H9 (cell line): ENCODE data around the gene SLC5A2. TPM values are rescaled to one million over a fixed set of nuclear protein-coding genes. Genes with fewer than 3 reads are reported as not detected.

ENCODE experiments used
- DNase-seq: peaks from one replicate; pipeline ENCODE4 v3.0.0-alpha.2; 2017
- H2AFZ ChIP-seq: one replicate; pipeline ENCODE4 v1.6.1; 2013; ENCODE audit warnings: mild to moderate bottlenecking, low read length, control low read depth, moderate library complexity
- H2AK5ac ChIP-seq: 2 replicates; pipeline ENCODE4 v1.6.1; 2013; ENCODE audit warnings: low read length, control low read depth, mixed read lengths; ENCODE audit not compliant: insufficient read length
- H2BK120ac ChIP-seq: one replicate; pipeline ENCODE4 v1.6.1; 2013; ENCODE audit warnings: low read depth, mild to moderate bottlenecking, low read length, control low read depth, inconsistent platforms; ENCODE audit not compliant: poor library complexity, severe bottlenecking
- H2BK12ac ChIP-seq: 2 replicates; pipeline ENCODE4 v1.6.1; 2013; ENCODE audit warnings: low read length, control low read depth, mixed read lengths, low read depth; ENCODE audit not compliant: insufficient read length
- H2BK15ac ChIP-seq: 2 replicates; pipeline ENCODE4 v1.6.1; 2013; ENCODE audit warnings: low read depth, low read length, control low read depth
- H2BK20ac ChIP-seq: one replicate; pipeline ENCODE4 v1.6.1; 2013; ENCODE audit warnings: low read depth, mild to moderate bottlenecking, low read length, control low read depth, inconsistent platforms; ENCODE audit not compliant: poor library complexity, severe bottlenecking
- H2BK5ac ChIP-seq: 2 replicates; pipeline ENCODE4 v1.6.1; 2013; ENCODE audit warnings: low read length, control low read depth, mixed read lengths; ENCODE audit not compliant: insufficient read length
- H3K14ac ChIP-seq: 2 replicates; pipeline ENCODE4 v1.6.1; 2013; ENCODE audit warnings: low read length, control low read depth; ENCODE audit not compliant: insufficient read depth
- H3K18ac ChIP-seq: 2 replicates; pipeline ENCODE4 v1.6.1; 2013; ENCODE audit warnings: low read depth, mild to moderate bottlenecking, mixed read lengths, low read length, control low read depth; ENCODE audit not compliant: insufficient read length
- H3K23ac ChIP-seq: 2 replicates; pipeline ENCODE4 v1.6.1; 2013; ENCODE audit warnings: low read length, control low read depth, mixed read lengths, low read depth; ENCODE audit not compliant: insufficient read length
- H3K23me2 ChIP-seq: 2 replicates; pipeline ENCODE4 v1.6.1; 2013; ENCODE audit warnings: low read depth, mild to moderate bottlenecking, mixed read lengths, low read length, control low read depth; ENCODE audit not compliant: insufficient read length, poor library complexity, severe bottlenecking
- H3K27ac ChIP-seq: 2 replicates; pipeline ENCODE4 v1.5.1; 2013; ENCODE audit warnings: low read length, control low read depth, mixed read lengths, low read depth; ENCODE audit not compliant: insufficient read length
- H3K27me3 ChIP-seq: 2 replicates; pipeline ENCODE4 v1.6.1; 2013; ENCODE audit warnings: low read length, control low read depth, inconsistent platforms; ENCODE audit not compliant: insufficient read depth
- H3K4ac ChIP-seq: 2 replicates; pipeline ENCODE4 v1.6.1; 2013; ENCODE audit warnings: low read depth, mild to moderate bottlenecking, control low read depth, inconsistent platforms, low read length, moderate library complexity
- H3K4me1 ChIP-seq: 2 replicates; pipeline ENCODE4 v1.6.1; 2013; ENCODE audit warnings: low read length, control low read depth, inconsistent platforms; ENCODE audit not compliant: insufficient read depth
- H3K4me2 ChIP-seq: 2 replicates; pipeline ENCODE4 v1.6.1; 2013; ENCODE audit warnings: low read length, control low read depth, mixed read lengths; ENCODE audit not compliant: insufficient read length, insufficient read depth
- H3K56ac ChIP-seq: 2 replicates; pipeline ENCODE4 v1.6.1; 2013; ENCODE audit warnings: low read depth, mild to moderate bottlenecking, mixed read lengths, low read length, control low read depth; ENCODE audit not compliant: insufficient read length
- H3K79me1 ChIP-seq: 2 replicates; pipeline ENCODE4 v1.6.1; 2013; ENCODE audit warnings: low read depth, mild to moderate bottlenecking, moderate library complexity, low read length, control low read depth, inconsistent platforms; ENCODE audit not compliant: insufficient read depth, poor library complexity, severe bottlenecking
- H3K79me2 ChIP-seq: 2 replicates; pipeline ENCODE4 v1.6.1; 2013; ENCODE audit warnings: low read length, control low read depth, inconsistent platforms; ENCODE audit not compliant: insufficient read depth
- H3K9ac ChIP-seq: 2 replicates; pipeline ENCODE4 v1.6.1; 2013; ENCODE audit warnings: low read length, control low read depth, mixed read lengths; ENCODE audit not compliant: insufficient read length; ENCODE audit errors: extremely low read depth
- H3K9me3 ChIP-seq: one replicate; pipeline ENCODE4 v1.6.1; 2013; ENCODE audit warnings: low read depth, low read length, inconsistent platforms; ENCODE audit not compliant: control insufficient read depth
- H3T11ph ChIP-seq: one replicate; pipeline ENCODE4 v1.6.1; 2013; ENCODE audit warnings: mild to moderate bottlenecking, low read length, control low read depth, inconsistent platforms
- H4K20me1 ChIP-seq: one replicate; pipeline ENCODE4 v1.6.1; 2013; ENCODE audit not compliant: control insufficient read depth, insufficient read length, insufficient read depth
- H4K5ac ChIP-seq: 2 replicates; pipeline ENCODE4 v1.6.1; 2013; ENCODE audit warnings: low read depth, mild to moderate bottlenecking, mixed read lengths, low read length, control low read depth; ENCODE audit not compliant: insufficient read length
- H4K8ac ChIP-seq: replicated peaks from 2 replicates; pipeline ENCODE4 v1.6.1; 2013; ENCODE audit warnings: low read length, control low read depth, mixed read lengths, low read depth; ENCODE audit not compliant: insufficient read length
- H4K91ac ChIP-seq: 2 replicates; pipeline ENCODE4 v1.6.1; 2013; ENCODE audit warnings: low read depth, mild to moderate bottlenecking, moderate library complexity, mixed read lengths, low read length, control low read depth; ENCODE audit not compliant: insufficient read length
- H3K27ac Mint-ChIP-seq, 3 experiments: 2 replicates in 2 of 3; 3 replicates in 1 of 3; pipeline ENCODE4 v1.8.0; 2020 to 2021; ENCODE audit warnings: mixed read lengths in 3 of 3, mild to moderate bottlenecking in 1 of 3, moderate library complexity in 1 of 3
- H3K27me3 Mint-ChIP-seq: 2 replicates; pipeline ENCODE4 v1.8.0; 2021; ENCODE audit warnings: low read depth, mild to moderate bottlenecking, moderate library complexity, mixed read lengths
- H3K36me3 Mint-ChIP-seq, 3 experiments: 2 replicates in 2 of 3; 3 replicates in 1 of 3; pipeline ENCODE4 v1.8.0; 2020 to 2021; ENCODE audit warnings: low read depth in 3 of 3, mixed read lengths in 3 of 3; ENCODE audit not compliant: insufficient read depth in 1 of 3
- H3K4me1 Mint-ChIP-seq, 2 experiments: 2 replicates each; pipeline ENCODE4 v1.8.0; 2020; ENCODE audit warnings: mixed read lengths in 2 of 2
- H3K4me3 Mint-ChIP-seq, 2 experiments: 2 replicates in 1 of 2; 3 replicates in 1 of 2; pipeline ENCODE4 v1.8.0; 2020 to 2021; ENCODE audit warnings: mild to moderate bottlenecking in 2 of 2, mixed read lengths in 2 of 2, moderate library complexity in 1 of 2
- H3K9me3 Mint-ChIP-seq, 2 experiments: 2 replicates in 1 of 2; 3 replicates in 1 of 2; pipeline ENCODE4 v1.8.0; 2020; ENCODE audit warnings: mild to moderate bottlenecking in 2 of 2, mixed read lengths in 2 of 2, moderate library complexity in 1 of 2
- WGBS: extraction: QIAGEN DNeasy Blood & Tissue Kit; methylation state at CpG from one replicate; pipeline ENCODE4 v1.1.7; 2013; ENCODE audit warnings: missing lambda C conversion rate, low lambda C conversion rate, mixed read lengths; ENCODE audit not compliant: insufficient read length; ENCODE audit errors: extremely low coverage; 5-methylcytosine and 5-hydroxymethylcytosine counted together
- total RNA-seq: library from RNA; stranded (reverse); gene quantifications from 2 replicates; pipeline ENCODE4 v1.2.1, GENCODE V29; 2021
- TF ChIP-seq, protein P1 (sequence below): fragments of 200-600 bp; sonication (generic); conservative IDR thresholded peaks from 3 replicates; pipeline ENCODE4 v1.8.0; 2021; ENCODE audit warnings: antibody characterized with exemption, mild to moderate bottlenecking

The SLC5A2 gene
- total RNA-seq, 1 experiment from 2014 or later = 0.52 TPM

DNA sequence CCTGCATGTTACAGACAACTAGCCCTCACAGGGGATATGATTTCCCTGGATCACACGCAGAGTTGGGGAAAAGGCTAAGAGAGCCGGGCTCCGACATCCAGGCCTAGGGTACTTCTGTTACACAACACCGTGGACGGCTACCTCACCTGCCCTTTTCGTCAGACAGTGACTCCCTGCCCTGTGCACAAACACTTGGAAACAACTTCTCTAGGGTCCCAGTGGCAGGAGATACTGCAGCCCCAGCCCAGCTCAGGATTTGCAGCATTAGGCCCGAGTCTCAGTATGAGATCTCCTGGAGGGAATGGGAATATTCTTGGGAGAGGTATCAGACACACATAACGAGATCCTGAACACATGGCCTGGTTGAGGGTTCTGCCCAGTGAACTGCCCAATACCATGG is 17.0 kb downstream of the SLC5A2 start:
- Histone ChIP-seq H3K9ac (no peak overlapping the region), H2BK12ac (no peak overlapping the region), H2BK20ac (no peak overlapping the region), H3K23me2 (no peaks in the 10 kb centered on the region), H4K5ac (no peak overlapping the region), H4K8ac (no peak overlapping the region), H4K91ac (no peak overlapping the region), H3K27ac (no peak overlapping the region), H2AK5ac (no peak overlapping the region), H3K4ac (no peak overlapping the region), H3K23ac (no peak overlapping the region), H3K79me1 (no peaks in the 10 kb centered on the region), H3K18ac (no peak overlapping the region), H2BK120ac (no peak overlapping the region), H3K9me3 (no peaks in the 10 kb centered on the region), H2BK5ac (no peak overlapping the region), H4K20me1 (no peaks in the 10 kb centered on the region), H3K14ac (no peak overlapping the region), H3K56ac (no peak overlapping the region), H3K4me2 (no peak overlapping the region), H3T11ph (no peak overlapping the region), H2BK15ac (no peak overlapping the region), H2AFZ (no peak overlapping the region), H3K79me2 (no peaks in the 10 kb centered on the region), H3K27me3 (no peaks in the 10 kb centered on the region), H3K4me1 (peaks cover 6% of the 10 kb centered on the region; the same call in 1 of the 2 replicates)
- peaks cover 3 to 41% (median 24%) of the 10 kb centered on the region in 3 experiments for H3K36me3 Mint-ChIP-seq
- H3K4me1 Mint-ChIP-seq = peaks cover 18% of the 10 kb centered on the region in 2 experiments
- TF ChIP-seq, protein P1, sequence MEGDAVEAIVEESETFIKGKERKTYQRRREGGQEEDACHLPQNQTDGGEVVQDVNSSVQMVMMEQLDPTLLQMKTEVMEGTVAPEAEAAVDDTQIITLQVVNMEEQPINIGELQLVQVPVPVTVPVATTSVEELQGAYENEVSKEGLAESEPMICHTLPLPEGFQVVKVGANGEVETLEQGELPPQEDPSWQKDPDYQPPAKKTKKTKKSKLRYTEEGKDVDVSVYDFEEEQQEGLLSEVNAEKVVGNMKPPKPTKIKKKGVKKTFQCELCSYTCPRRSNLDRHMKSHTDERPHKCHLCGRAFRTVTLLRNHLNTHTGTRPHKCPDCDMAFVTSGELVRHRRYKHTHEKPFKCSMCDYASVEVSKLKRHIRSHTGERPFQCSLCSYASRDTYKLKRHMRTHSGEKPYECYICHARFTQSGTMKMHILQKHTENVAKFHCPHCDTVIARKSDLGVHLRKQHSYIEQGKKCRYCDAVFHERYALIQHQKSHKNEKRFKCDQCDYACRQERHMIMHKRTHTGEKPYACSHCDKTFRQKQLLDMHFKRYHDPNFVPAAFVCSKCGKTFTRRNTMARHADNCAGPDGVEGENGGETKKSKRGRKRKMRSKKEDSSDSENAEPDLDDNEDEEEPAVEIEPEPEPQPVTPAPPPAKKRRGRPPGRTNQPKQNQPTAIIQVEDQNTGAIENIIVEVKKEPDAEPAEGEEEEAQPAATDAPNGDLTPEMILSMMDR = no peak
- no peaks in the 10 kb centered on the region for H3K27me3 Mint-ChIP-seq
- H3K27ac Mint-ChIP-seq = peak overlapping the region in 1 of 3 experiments; percentile 31; a peak in 1 of 7 replicates
- no peak for DNase-seq
- no peak overlapping the region for H3K4me3 Mint-ChIP-seq
- H3K9me3 Mint-ChIP-seq = no peaks in the 10 kb centered on the region
- WGBS = no CpG with 5 or more reads among the region's 8 CpGs
